A204.1 (cell line): ENCODE data around the gene ATG2B.

ENCODE experiments used
- FAIRE-seq: peaks from 2 replicates; lab custom pipeline; 2012; peaks lifted over from hg19 to GRCh38; lab: Jason Lieb, UNC

Gene ATG2B

GRCh38 chr14:96309896-96310330 lies 53.2 kb downstream of the ATG2B start:
- no peak for FAIRE-seq

- FAIRE-seq: no peak
These were observed 53.8 kb downstream of the ATG2B start for GRCh38 chr14:96309133-96309895.

- FAIRE-seq: no peak
These were observed 55.7 kb downstream of the ATG2B start for GRCh38 chr14:96307434-96307833.

- FAIRE-seq: no peak
These were observed 58.2 kb downstream of the ATG2B start for GRCh38 chr14:96304956-96305355.

GRCh38 chr14:96303981-96304380 lies 59.2 kb downstream of the ATG2B start:
- no peak for FAIRE-seq

GRCh38 chr14:96299441-96299840 lies 63.7 kb downstream of the ATG2B start:
- FAIRE-seq: no peak

GRCh38 chr14:96297997-96298515 lies 65.1 kb downstream of the ATG2B start:
- no peak for FAIRE-seq

- peak; percentile 97 for FAIRE-seq
These were observed 66.1 kb downstream of the ATG2B start for GRCh38 chr14:96297000-96297399.

- FAIRE-seq: no peak
These were observed 68.9 kb downstream of the ATG2B start for GRCh38 chr14:96294246-96294645.

- FAIRE-seq: no peak
These were observed 75.3 kb downstream of the ATG2B start for GRCh38 chr14:96287856-96288255.

- no peak for FAIRE-seq
These were observed 76.9 kb downstream of the ATG2B start for GRCh38 chr14:96286251-96286650.

- FAIRE-seq: no peak
These were observed 77.5 kb downstream of the ATG2B start for GRCh38 chr14:96285667-96286066.

- no peak for FAIRE-seq
These were observed 78.7 kb downstream of the ATG2B start for GRCh38 chr14:96284430-96284829.

GRCh38 chr14:96284008-96284407 lies 79.1 kb downstream of the ATG2B start:
- no peak for FAIRE-seq

- no peak for FAIRE-seq
These were observed 81.7 kb downstream of the ATG2B start for GRCh38 chr14:96281486-96281885.

GRCh38 chr14:96280104-96280503 lies 83.0 kb downstream of the ATG2B start:
- no peak for FAIRE-seq

GRCh38 chr14:96279564-96279963 lies 83.6 kb downstream of the ATG2B start:
- no peak for FAIRE-seq

GRCh38 chr14:96277890-96278289 lies 85.3 kb downstream of the ATG2B start:
- FAIRE-seq: no peak

- no peak for FAIRE-seq
These were observed 87.7 kb downstream of the ATG2B start for GRCh38 chr14:96275177-96276112.

- FAIRE-seq: no peak
These were observed 88.6 kb downstream of the ATG2B start for GRCh38 chr14:96274543-96274942.

- no peak for FAIRE-seq
These were observed 89.0 kb downstream of the ATG2B start for GRCh38 chr14:96274122-96274521.

GRCh38 chr14:96273629-96274028 lies 89.5 kb downstream of the ATG2B start:
- no peak for FAIRE-seq
